Chondrocyte (in vitro differentiated cells): ENCODE measurements around the gene SCUBE3. TPM values are rescaled to one million over a fixed set of nuclear protein-coding genes. Genes with fewer than 3 reads are reported as not detected.

Source experiments
- DNase-seq: peaks from one replicate; pipeline ENCODE4 v3.0.0; 2021; ENCODE audit warnings: mixed read lengths, low spot score
- H3K27ac Mint-ChIP-seq: one replicate; pipeline ENCODE4 v1.8.0; 2021; ENCODE audit warnings: mild to moderate bottlenecking, moderate library complexity, mixed read lengths; ENCODE audit not compliant: unreplicated experiment
- H3K27me3 Mint-ChIP-seq: 2 replicates; pipeline ENCODE4 v1.8.0; 2021; ENCODE audit warnings: low read depth, mixed read lengths
- H3K36me3 Mint-ChIP-seq: 2 replicates; pipeline ENCODE4 v1.8.0; 2021; ENCODE audit warnings: low read depth, mixed read lengths
- H3K4me1 Mint-ChIP-seq: 2 replicates; pipeline ENCODE4 v1.8.0; 2021; ENCODE audit warnings: low read depth, mild to moderate bottlenecking, mixed read lengths
- H3K4me3 Mint-ChIP-seq: one replicate; pipeline ENCODE4 v1.8.0; 2021; ENCODE audit warnings: mild to moderate bottlenecking, moderate library complexity, mixed read lengths; ENCODE audit not compliant: unreplicated experiment
- H3K9me3 Mint-ChIP-seq: 2 replicates; pipeline ENCODE4 v1.8.0; 2021; ENCODE audit warnings: low read depth, mixed read lengths
- long read RNA-seq: library from polyadenylated mRNA; stranded (forward); transcript quantifications from one replicate; pipeline ENCODE4 v2.0.0, GENCODE V29; 2021
- total RNA-seq: library from RNA; stranded (reverse); gene quantifications from 3 replicates; pipeline ENCODE4 v1.2.1, GENCODE V29; 2021
- TF ChIP-seq, protein P1 (sequence below): fragments of 200-600 bp; sonication (generic); IDR thresholded peaks from 2 replicates; pipeline ENCODE4 v1.5.0; 2021; ENCODE audit warnings: antibody characterized with exemption, mild to moderate bottlenecking, moderate library complexity

Gene SCUBE3
- 32.7 to 96.6 TPM (median 93.0 TPM) in 3 replicates for total RNA-seq
- long read RNA-seq, full-length matches to known transcripts: 5 of 48 reads
- long read RNA-seq, partial matches to known transcripts: 4 of 48 reads
- long read RNA-seq, other reads (novel, unspliced or antisense): 39 of 48 reads

DNA sequence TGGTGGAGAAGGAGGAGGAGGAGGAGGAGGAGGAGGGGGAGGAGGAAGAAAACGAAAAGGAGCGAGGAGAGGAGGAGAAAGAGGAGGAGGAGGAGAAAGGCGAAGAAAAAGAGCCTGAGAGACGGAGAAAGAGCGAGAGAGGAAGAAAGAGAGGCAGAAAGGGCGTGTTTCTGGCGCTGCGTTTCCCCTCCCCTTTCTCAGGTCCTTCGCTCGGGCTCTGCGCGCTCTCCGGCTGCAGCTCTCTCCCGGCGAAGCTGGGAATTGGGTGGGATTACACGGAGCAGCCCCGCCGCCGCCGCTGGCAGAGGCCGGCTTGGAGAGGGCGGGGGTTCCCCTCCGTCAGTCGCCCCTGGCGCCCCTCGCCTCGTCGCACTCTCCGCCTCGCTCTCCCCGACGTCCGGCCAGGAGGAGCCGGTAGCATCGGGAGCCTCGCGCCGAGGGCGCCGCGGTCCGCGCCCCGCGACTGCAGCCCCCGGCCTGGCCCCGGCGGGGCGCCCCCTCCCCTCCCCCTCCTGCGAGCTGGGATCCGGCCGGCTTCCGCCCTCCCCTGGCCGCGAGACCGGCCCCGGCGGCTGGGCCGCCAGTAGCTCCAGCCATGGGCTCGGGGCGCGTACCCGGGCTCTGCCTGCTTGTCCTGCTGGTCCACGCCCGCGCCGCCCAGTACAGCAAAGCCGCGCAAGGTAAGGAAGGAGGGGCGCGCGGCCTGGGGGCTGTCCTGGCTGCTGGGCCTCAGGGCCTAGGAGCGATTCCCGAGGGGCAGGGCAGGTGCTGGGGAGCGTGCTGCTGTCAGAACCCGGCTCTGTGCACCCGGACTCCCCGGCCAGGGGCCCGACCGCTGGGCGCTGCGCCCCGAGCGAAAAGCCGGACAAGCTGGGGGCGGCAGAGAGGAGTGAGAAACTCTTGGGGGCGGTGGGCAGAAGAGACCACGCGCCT lies at the start of gene SCUBE3:
Gene SCUBE3, plus strand, starts transcription at position 133 of the 933 bp plus-strand sequence. Its CDS starts 463 bp downstream, at position 596.
- Mint-ChIP-seq H3K9me3 (no peaks in the 10 kb centered on the region), H3K4me1 (peaks cover 50% of the 10 kb centered on the region), H3K27ac (peak within 1 kb of the TSS; percentile 75), H3K36me3 (no peaks in the 10 kb centered on the region), H3K4me3 (peak within 1 kb of the TSS; percentile 77), H3K27me3 (peaks cover 8% of the 10 kb centered on the region)
- TF ChIP-seq, protein P1, sequence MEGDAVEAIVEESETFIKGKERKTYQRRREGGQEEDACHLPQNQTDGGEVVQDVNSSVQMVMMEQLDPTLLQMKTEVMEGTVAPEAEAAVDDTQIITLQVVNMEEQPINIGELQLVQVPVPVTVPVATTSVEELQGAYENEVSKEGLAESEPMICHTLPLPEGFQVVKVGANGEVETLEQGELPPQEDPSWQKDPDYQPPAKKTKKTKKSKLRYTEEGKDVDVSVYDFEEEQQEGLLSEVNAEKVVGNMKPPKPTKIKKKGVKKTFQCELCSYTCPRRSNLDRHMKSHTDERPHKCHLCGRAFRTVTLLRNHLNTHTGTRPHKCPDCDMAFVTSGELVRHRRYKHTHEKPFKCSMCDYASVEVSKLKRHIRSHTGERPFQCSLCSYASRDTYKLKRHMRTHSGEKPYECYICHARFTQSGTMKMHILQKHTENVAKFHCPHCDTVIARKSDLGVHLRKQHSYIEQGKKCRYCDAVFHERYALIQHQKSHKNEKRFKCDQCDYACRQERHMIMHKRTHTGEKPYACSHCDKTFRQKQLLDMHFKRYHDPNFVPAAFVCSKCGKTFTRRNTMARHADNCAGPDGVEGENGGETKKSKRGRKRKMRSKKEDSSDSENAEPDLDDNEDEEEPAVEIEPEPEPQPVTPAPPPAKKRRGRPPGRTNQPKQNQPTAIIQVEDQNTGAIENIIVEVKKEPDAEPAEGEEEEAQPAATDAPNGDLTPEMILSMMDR: no peak
- DNase-seq: no peak

DNA sequence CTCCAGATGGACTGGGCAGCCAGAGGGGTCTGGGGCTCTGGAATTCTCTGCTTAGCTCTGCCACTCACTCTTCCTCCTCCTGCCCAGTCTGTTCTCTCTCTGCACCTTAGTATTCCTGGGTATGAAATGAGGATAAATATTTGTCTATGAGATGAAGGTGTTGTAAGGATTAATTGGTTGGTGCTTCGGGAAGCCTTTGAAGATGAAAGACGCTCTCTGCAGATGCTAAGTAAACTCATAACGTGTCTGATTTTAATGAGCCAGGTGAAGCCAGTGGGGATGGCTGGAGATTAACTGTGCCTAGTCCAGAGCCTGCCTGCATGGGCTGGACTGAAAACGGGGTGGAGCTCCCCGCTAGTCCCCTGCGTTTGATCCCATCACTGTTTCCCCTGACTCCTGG lies 49.5 kb upstream of the SCUBE3 start:
- TF ChIP-seq, protein P1: no peak
- H3K27ac Mint-ChIP-seq: no peak overlapping the region
- no peaks in the 10 kb centered on the region for H3K27me3 Mint-ChIP-seq
- H3K4me1 Mint-ChIP-seq: peaks cover 24% of the 10 kb centered on the region
- no peak for DNase-seq
- H3K9me3 Mint-ChIP-seq: no peaks in the 10 kb centered on the region
- H3K36me3 Mint-ChIP-seq: peaks cover 1% of the 10 kb centered on the region
- no peak overlapping the region for H3K4me3 Mint-ChIP-seq

DNA sequence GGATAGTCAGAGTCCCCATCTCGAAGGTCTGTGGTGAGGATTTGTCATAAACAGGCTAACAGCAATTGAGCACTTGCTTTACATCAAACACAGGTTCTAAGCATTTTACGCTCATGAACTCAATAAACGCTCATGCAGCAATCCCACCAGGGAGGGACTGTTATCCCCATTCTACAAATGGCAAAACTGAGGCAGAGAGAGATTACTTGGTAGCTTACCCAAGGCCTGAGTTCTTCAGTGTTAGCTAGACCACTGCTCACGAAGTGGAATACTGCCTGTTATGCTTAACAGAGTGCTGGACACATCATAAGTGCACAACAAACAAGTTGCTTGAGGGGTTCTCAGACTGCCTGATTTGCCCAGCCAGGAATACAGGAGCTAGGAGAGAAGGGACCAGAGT lies 48.9 kb upstream of the SCUBE3 start:
- Mint-ChIP-seq H3K27me3 (no peaks in the 10 kb centered on the region), H3K4me1 (peaks cover 26% of the 10 kb centered on the region), H3K36me3 (peaks cover 1% of the 10 kb centered on the region), H3K9me3 (no peaks in the 10 kb centered on the region), H3K27ac (no peak overlapping the region), H3K4me3 (no peak overlapping the region)
- TF ChIP-seq, protein P1: no peak
- no peak for DNase-seq

DNA sequence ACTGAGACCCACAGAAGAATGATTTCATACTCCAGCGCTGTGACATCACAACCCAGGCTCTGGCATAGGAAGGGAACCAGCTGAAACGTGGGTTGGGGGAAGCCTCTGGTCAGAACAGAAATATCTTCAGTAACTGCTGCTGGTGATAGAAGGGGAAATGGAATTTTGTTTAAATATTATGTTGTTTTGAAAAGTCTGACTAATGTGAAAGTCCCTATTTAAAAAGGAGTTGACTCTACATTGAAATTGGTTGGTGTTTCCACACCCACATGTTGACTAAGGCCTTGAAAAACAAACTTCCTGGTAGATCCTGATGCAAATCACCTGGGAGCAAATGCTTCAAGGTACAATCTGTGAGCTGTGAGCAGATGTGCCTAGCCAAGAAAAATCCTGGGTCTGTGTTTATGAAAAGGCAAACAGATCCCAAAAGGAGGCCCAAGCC lies 48.1 kb upstream of the SCUBE3 start:
- TF ChIP-seq, protein P1: no peak
- Mint-ChIP-seq H3K27me3 (no peaks in the 10 kb centered on the region), H3K27ac (peak overlapping the region; percentile 71), H3K9me3 (no peaks in the 10 kb centered on the region), H3K4me3 (no peak overlapping the region), H3K36me3 (peaks cover 1% of the 10 kb centered on the region), H3K4me1 (peaks cover 33% of the 10 kb centered on the region)
- no peak for DNase-seq

DNA sequence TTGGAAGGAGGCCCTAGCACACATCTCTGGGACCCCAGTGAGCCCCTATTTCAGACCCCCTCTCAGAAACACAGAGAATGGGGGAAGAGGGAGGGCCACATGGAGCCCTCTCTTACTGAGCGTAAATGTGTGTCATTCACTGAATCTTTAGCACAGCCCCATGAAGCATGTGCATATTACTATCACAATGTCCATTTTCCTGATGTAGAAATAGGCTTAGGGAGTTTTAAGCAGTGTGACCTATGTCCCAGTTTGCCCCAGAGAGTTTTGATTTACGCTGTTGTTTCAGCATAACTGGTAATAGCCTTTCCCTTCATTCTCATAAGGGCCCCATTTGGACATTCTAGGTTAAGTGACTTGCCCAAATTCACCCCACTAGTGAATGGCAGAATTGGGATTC lies 47.6 kb upstream of the SCUBE3 start:
- H3K27me3 Mint-ChIP-seq: no peaks in the 10 kb centered on the region
- peaks cover 33% of the 10 kb centered on the region for H3K4me1 Mint-ChIP-seq

More for the DNA sequence above, 47.6 kb upstream of the SCUBE3 start:
- no peak overlapping the region for H3K4me3 Mint-ChIP-seq
- TF ChIP-seq, protein P1: no peak
- peaks cover 1% of the 10 kb centered on the region for H3K36me3 Mint-ChIP-seq
- no peaks in the 10 kb centered on the region for H3K9me3 Mint-ChIP-seq
- no peak overlapping the region for H3K27ac Mint-ChIP-seq
- DNase-seq: no peak
